NCI-H748 (cell line): ENCODE data around the gene COPZ2.
A peak's percentile ranks its signal among the peaks of the same experiment; 100 is the strongest.
"Not testable (repeated sequence)": the region's sequence is repeated elsewhere in the genome, so short reads cannot be mapped to it uniquely, and the experiment has no call there.

Experiments used
- DNase-seq: peaks from one replicate; lab custom pipeline; 2025; ENCODE audit not compliant: unreplicated experiment; lab: John Stamatoyannopoulos, UW

The COPZ2 gene

GRCh38 chr17:48037036-48037837, at the start of gene COPZ2:
TSS of gene COPZ2 (minus strand) at chr17:48037797. CDS start at chr17:48037777, 20 bp downstream.
- peak; percentile 37 for DNase-seq

GRCh38 chr17:48084932-48085331, 47.3 kb upstream of the COPZ2 start:
- no peak for DNase-seq

GRCh38 chr17:48081858-48082257, 44.3 kb upstream of the COPZ2 start:
- no peak for DNase-seq

- DNase-seq, result not testable (repeated sequence)
Observed at GRCh38 chr17:48077152-48077551, 39.6 kb upstream of the COPZ2 start.

- DNase-seq, result peak; percentile 74
Observed at GRCh38 chr17:48074322-48075081, 36.9 kb upstream of the COPZ2 start.

GRCh38 chr17:48073566-48074094, 36.0 kb upstream of the COPZ2 start:
- DNase-seq, result not testable (repeated sequence)

- not testable (repeated sequence) for DNase-seq
Observed at GRCh38 chr17:48072811-48073210, 35.2 kb upstream of the COPZ2 start.

- no peak for DNase-seq
Observed at GRCh38 chr17:48071654-48072053, 34.1 kb upstream of the COPZ2 start.

GRCh38 chr17:48070195-48070594, 32.6 kb upstream of the COPZ2 start:
- no peak for DNase-seq

- no peak for DNase-seq
Observed at GRCh38 chr17:48068491-48068961, 30.9 kb upstream of the COPZ2 start.

- DNase-seq, result not testable (repeated sequence)
Observed at GRCh38 chr17:48067808-48068207, 30.2 kb upstream of the COPZ2 start.

GRCh38 chr17:48067245-48067644, 29.6 kb upstream of the COPZ2 start:
- no peak for DNase-seq

GRCh38 chr17:48066656-48067055, 29.1 kb upstream of the COPZ2 start:
- no peak for DNase-seq

GRCh38 chr17:48066192-48066591, 28.6 kb upstream of the COPZ2 start:
- no peak for DNase-seq

- DNase-seq, result no peak
Observed at GRCh38 chr17:48064638-48065037, 27.0 kb upstream of the COPZ2 start.

- no peak for DNase-seq
Observed at GRCh38 chr17:48062273-48062672, 24.7 kb upstream of the COPZ2 start.

- DNase-seq, result no peak
Observed at GRCh38 chr17:48060249-48060648, 22.7 kb upstream of the COPZ2 start.

GRCh38 chr17:48059125-48059668, 21.6 kb upstream of the COPZ2 start:
- no peak for DNase-seq

GRCh38 chr17:48058393-48059124, 21.0 kb upstream of the COPZ2 start:
- DNase-seq, result no peak

GRCh38 chr17:48057626-48058025, 20.0 kb upstream of the COPZ2 start:
- no peak for DNase-seq

GRCh38 chr17:48056879-48057278, 19.3 kb upstream of the COPZ2 start:
- DNase-seq, result no peak
